HG03060 (cell line): ENCODE results near the gene LRRC15.

Experiments
- ATAC-seq: cut with Tn5 transposase; IDR thresholded peaks from one replicate; pipeline ENCODE4 v1.9.1; 2021; ENCODE audit warnings: low read depth, moderate number of reproducible peaks; ENCODE audit not compliant: unreplicated experiment

Gene LRRC15

GRCh38 chr3:194369522-194370279 is at the start of gene LRRC15:
LRRC15 (minus strand) TSS chr3:194369743; CDS start chr3:194361043, 8,700 bp downstream.
- no peak for ATAC-seq

- no peak for ATAC-seq
Observed at GRCh38 chr3:194418671-194419070, 49.1 kb upstream of the LRRC15 start.

GRCh38 chr3:194407423-194407822 is 37.9 kb upstream of the LRRC15 start:
- ATAC-seq: no peak

GRCh38 chr3:194405766-194406165 is 36.2 kb upstream of the LRRC15 start:
- ATAC-seq: no peak

- ATAC-seq: no peak
Observed at GRCh38 chr3:194404365-194405140, 35.0 kb upstream of the LRRC15 start.

- ATAC-seq: no peak
Observed at GRCh38 chr3:194401868-194402329, 32.4 kb upstream of the LRRC15 start.

GRCh38 chr3:194401346-194401745 is 31.8 kb upstream of the LRRC15 start:
- no peak for ATAC-seq

- ATAC-seq: no peak
Observed at GRCh38 chr3:194399874-194400411, 30.4 kb upstream of the LRRC15 start.

GRCh38 chr3:194399166-194399565 is 29.6 kb upstream of the LRRC15 start, which contains the start of gene GP5:
GP5 (minus strand) TSS chr3:194399266; CDS start chr3:194398282, 984 bp downstream.
- no peak for ATAC-seq

GRCh38 chr3:194397757-194398312 is 28.3 kb upstream of the LRRC15 start:
- ATAC-seq: no peak

GRCh38 chr3:194396859-194397756 is 27.6 kb upstream of the LRRC15 start:
- no peak for ATAC-seq

GRCh38 chr3:194396539-194396858 is 27.0 kb upstream of the LRRC15 start:
- no peak for ATAC-seq

GRCh38 chr3:194395778-194396538 is 26.4 kb upstream of the LRRC15 start:
- no peak for ATAC-seq

- ATAC-seq: no peak
Observed at GRCh38 chr3:194395212-194395611, 25.7 kb upstream of the LRRC15 start.

GRCh38 chr3:194392576-194392975 is 23.0 kb upstream of the LRRC15 start:
- ATAC-seq: no peak

GRCh38 chr3:194390835-194391234 is 21.3 kb upstream of the LRRC15 start:
- ATAC-seq: no peak

GRCh38 chr3:194389269-194389668 is 19.7 kb upstream of the LRRC15 start:
- ATAC-seq: no peak

GRCh38 chr3:194387926-194388418 is 18.4 kb upstream of the LRRC15 start:
- no peak for ATAC-seq

- ATAC-seq: no peak
Observed at GRCh38 chr3:194387276-194387675, 17.7 kb upstream of the LRRC15 start.
